GM12892 (cell line): ENCODE results near the gene DCAF7.

Experiments used
- POLR2A ChIP-seq: IDR thresholded peaks from 2 replicates; pipeline ENCODE4 v1.6.1; 2011; ENCODE audit warnings: low read depth, low read length, control low read depth
- POLR2AphosphoS5 ChIP-seq: IDR thresholded peaks from 2 replicates; pipeline ENCODE4 v1.6.1; 2011; ENCODE audit warnings: low read depth, low read length, control low read depth
- TAF1 ChIP-seq: IDR thresholded peaks from 2 replicates; pipeline ENCODE4 v1.6.1; 2011; ENCODE audit warnings: low read depth, mild to moderate bottlenecking, control low read depth, low read length, borderline replicate concordance

GRCh38 chr17:63631626-63632025 is 81.3 kb downstream of the DCAF7 start:
- TF ChIP-seq TAF1 = no peak
- no peak for TF ChIP-seq POLR2AphosphoS5
- TF ChIP-seq POLR2A = no peak
